Measurements from ENCODE around the gene ZBED1.
"Not testable (repeated sequence)": the region's sequence is repeated elsewhere in the genome, so short reads cannot be mapped to it uniquely, and the experiment has no call there.

The ZBED1 gene

DNA sequence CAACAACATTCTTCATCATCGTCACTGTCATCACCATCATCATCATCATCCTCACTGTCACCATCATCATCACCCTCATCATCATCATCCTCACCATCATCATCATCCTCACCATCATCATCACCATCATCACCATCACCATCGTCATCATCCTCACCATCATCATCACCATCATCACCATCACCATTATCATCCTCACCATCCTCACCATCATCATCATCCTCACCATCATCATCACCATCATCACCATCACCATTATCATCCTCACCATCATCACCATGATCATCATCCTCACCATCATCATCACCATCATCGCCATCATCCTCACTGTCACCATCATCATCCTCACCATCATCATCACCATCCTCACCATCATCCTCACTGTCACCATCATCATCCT is 18.9 kb upstream of the ZBED1 start:
- DNase-seq (ENCODE audit: low read depth): not testable (repeated sequence)

DNA sequence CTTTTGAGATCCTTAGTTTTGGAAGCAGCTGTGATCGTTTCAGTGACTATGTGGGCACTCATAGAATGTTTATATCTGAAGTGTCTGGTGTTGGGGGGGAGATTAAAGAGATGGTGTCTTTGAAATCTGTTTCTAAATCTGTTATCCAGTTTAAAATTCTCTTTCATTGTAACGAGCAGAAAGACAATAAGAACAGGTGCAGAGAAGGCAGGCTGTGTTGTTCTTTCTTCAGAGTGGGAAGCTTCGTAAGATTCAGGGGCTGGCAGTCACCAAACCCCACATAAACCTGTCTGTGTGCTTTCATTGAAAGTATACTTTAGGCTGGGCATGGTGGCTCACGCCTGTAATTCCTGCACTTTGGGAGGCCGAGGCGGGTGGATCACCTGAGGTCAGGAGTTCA is 16.3 kb upstream of the ZBED1 start:
- no peak for DNase-seq (ENCODE audit: low read depth)

- DNase-seq (ENCODE audit: low read depth): no peak
Measured at GRCh38 chrX:2516623-2517022, 15.8 kb upstream of the ZBED1 start.

DNA sequence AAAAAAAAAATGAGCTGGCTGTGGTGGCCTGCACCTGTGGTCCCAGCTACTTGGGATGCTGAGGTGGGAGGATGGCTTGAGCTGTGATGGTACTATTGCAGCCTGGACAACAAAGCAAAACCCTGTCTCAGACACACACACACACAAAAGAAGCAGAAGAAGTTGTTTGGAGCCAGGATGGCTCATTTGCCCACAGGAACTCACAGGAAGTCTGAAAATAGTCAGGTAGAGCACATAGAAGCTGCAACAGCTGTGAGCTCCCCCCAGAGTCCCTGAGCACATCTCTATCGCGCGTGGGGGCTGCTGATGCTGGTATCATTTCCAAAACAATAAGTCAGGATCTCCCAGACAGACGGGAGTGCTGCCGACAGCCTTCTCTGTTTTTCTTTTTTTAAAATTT is 13.4 kb upstream of the ZBED1 start:
- no peak for DNase-seq (ENCODE audit: low read depth)

- no peak for DNase-seq (ENCODE audit: low read depth)
Measured at GRCh38 chrX:2513121-2513664, 12.4 kb upstream of the ZBED1 start.

DNA sequence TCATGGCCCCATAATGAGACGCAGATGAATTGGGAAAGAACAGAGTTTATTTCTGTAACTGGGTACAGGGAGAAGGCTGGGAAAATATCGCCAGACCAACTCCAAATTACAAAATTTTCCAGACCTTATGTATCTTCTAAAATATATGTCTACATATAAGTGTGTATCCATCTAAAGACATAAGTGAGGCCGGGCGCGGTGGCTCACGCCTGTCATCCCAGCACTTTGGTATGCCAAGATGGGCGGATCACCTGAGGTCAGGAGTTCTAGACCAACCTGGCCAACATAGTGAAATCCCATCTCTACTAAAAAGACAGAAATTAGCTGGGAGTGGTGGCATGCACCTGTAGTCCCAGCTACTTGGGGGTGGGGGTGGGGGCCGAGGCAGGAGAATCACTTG is 11.7 kb upstream of the ZBED1 start:
- no peak for DNase-seq (ENCODE audit: low read depth)

GRCh38 chrX:2511326-2511725 is 10.6 kb upstream of the ZBED1 start:
- no peak for DNase-seq (ENCODE audit: low read depth)

- DNase-seq (ENCODE audit: low read depth): no peak
Measured at GRCh38 chrX:2508648-2509335, 8.0 kb upstream of the ZBED1 start.

DNA sequence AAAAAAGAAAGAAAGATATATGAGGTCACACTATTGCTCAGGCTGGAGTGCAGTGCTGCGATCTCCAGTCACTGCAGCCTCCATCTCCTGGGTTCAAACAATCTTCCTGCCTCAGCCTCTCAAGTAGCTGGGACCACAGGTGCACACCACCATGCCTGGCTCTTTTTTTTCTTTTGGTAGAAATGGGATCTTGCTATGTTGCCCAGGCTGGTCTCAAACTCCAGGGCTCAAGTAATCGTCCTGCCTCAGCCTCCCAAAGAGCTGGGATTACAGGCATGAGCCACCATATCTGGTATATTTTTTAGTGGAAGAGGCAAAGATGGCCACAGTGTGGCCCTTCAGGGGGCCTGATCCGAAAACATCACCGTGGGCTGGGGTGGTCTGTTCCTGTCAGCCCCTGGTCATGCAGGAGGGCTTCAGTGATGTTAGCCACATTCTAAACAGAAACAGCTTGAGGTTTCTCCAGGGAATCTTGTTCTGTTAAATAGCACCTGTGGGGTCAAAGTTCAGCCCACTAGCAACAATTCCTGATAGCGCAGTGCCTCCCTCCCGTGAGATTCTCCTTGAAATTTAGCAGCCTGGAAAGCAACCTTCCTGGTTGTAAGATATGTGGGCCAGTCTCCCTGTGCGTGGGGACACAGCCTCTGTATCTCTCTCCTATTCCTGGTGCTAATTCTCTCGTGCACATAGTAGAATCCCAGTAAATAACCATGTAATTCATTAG is 7.3 kb upstream of the ZBED1 start:
- DNase-seq (ENCODE audit: low read depth): no peak

DNA sequence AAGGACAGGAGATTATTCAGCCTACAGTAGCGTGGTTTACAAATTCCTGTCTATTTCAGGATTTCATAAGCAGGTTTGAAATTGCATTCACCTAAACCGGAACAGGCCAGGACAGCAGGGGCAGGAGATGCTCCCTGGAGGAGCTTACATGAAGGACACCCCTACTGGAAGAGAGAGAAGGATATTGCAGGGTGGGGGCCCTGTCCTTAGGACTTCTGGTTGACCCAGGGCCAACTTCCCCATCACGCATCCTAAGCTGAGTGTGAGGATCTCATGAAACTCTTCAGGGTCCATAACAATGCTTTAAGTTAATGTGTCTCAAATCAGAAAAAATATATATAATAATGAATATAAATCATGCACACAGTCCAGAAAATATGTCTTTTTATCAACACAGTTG is 6.4 kb upstream of the ZBED1 start:
- DNase-seq (ENCODE audit: low read depth): no peak

GRCh38 chrX:2505341-2505740 is 4.6 kb upstream of the ZBED1 start:
- not testable (repeated sequence) for DNase-seq (ENCODE audit: low read depth)

- DNase-seq (ENCODE audit: low read depth): no peak
Measured at GRCh38 chrX:2504706-2505332, 4.0 kb upstream of the ZBED1 start.

GRCh38 chrX:2503591-2504500 is 3.1 kb upstream of the ZBED1 start:
- no peak for DNase-seq (ENCODE audit: low read depth)

GRCh38 chrX:2502668-2503519 is 2.1 kb upstream of the ZBED1 start:
- DNase-seq (ENCODE audit: low read depth): no peak

DNA sequence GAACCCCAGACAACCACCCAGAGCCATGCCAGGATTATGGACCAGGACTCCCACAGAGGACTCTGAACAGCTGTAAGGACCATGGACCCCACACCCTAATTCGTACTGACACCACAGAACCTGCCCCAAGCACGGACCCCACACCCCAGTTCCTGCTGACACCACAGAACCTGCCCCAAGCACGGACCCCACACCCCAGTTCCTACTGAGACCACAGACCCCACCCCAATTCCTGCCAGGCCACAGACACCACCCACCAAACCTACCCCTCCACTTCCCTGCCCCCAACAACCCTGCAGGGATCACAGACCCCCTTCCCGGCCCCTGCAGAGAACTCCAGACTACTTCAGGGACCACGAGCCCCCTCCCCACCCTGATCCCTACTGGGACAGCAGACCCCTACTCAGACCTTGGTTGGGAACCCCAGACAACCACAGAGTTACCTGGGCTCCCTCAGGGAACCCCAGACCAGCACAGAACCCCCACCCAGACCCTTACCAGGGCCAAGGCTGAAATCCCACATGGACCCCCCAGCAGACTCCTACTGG is 1.4 kb upstream of the ZBED1 start:
- DNase-seq (ENCODE audit: low read depth): no peak

- no peak for DNase-seq (ENCODE audit: low read depth)
Measured at GRCh38 chrX:2501559-2502102, 855 bp upstream of the ZBED1 start.

DNA sequence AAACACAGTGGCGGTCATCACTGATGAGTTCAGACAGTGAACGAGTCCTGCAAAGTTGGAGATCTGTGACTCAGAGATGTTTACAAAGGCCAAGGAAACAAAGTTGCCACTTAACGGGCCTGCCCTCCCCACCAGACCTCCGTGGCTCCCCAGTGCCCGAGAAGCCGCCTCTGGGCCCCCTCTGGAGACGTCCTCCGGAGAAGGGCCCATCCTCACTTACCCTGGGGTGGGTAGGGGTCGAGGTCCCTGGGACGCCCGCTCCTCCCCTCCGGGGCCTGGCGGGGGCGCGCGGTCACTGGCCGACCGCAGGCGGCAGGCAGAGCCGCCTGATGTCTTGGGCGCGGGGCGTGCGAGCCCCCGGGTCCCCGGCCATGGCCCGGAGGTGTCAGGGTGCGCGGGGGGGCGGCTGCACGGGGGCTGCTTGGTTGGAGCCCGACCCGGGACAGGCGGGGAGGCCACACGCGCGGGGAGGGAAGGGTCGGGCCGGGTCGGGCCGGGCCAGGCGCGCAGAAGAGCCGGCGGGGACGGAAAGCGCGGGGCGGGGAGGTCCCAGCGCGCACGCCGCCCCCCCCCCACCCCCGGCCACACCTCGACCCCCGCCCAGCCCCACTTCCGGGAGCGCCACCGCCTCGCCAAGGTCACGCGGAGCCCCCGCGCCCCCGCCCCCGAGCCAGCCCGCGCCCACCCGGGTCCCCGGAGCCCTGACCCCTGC is 529 bp downstream of the ZBED1 start:
- DNase-seq (ENCODE audit: low read depth): no peak

DNA sequence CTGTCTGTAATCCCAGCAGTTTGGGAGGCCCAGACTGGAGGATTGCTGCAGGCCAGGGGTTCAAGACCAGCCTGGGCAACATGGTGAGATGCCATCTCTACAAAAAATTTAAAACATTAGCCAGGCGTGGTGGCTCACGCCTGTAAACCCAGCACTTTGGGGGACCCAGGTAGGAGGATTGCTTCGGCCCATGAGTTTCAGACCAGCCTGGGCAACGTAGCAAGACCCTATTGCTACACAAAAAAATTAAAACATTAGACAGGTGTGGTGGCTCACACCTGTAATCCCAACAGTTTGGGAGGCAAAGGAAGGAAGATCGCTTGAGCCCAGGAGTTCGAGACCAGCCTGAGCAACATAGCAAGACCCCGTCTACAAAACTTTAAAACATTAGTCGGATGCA is 1.3 kb downstream of the ZBED1 start:
- no peak for DNase-seq (ENCODE audit: low read depth)

GRCh38 chrX:2498781-2499302 is 1.9 kb downstream of the ZBED1 start:
- no peak for DNase-seq (ENCODE audit: low read depth)

Data from stimulated activated CD4-positive, alpha-beta T cell treated with anti-CD3 and anti-CD28 coated beads, Interleukin-2, amount 100 ng/mL, for 4 hours (primary cell).